ENCODE measurements around the gene SYDE1.
"Not testable (repeated sequence)": the region's sequence is repeated elsewhere in the genome, so short reads cannot be mapped to it uniquely, and the experiment has no call there.

The SYDE1 gene

GRCh38 chr19:15081911-15082310 is 25.3 kb upstream of the SYDE1 start, which contains the start of gene OR1I1:
Gene OR1I1 (plus strand): TSS chr19:15082211. CDS start chr19:15087066, 4,855 bp downstream.
- ChIA-PET POLR2A (no interaction called here), CTCF (interaction anchor here (1.2 to 2.9 kb wide), 2 partner anchors 10 to 19 kb away, joined by 3 to 17 read pairs; no protein-coding TSS in a partner anchor)
- TF ChIP-seq, protein P1, sequence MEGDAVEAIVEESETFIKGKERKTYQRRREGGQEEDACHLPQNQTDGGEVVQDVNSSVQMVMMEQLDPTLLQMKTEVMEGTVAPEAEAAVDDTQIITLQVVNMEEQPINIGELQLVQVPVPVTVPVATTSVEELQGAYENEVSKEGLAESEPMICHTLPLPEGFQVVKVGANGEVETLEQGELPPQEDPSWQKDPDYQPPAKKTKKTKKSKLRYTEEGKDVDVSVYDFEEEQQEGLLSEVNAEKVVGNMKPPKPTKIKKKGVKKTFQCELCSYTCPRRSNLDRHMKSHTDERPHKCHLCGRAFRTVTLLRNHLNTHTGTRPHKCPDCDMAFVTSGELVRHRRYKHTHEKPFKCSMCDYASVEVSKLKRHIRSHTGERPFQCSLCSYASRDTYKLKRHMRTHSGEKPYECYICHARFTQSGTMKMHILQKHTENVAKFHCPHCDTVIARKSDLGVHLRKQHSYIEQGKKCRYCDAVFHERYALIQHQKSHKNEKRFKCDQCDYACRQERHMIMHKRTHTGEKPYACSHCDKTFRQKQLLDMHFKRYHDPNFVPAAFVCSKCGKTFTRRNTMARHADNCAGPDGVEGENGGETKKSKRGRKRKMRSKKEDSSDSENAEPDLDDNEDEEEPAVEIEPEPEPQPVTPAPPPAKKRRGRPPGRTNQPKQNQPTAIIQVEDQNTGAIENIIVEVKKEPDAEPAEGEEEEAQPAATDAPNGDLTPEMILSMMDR (IDR thresholded peaks at IDR 0.05; ENCODE audit: control extremely low read depth, extremely low read depth, low read depth, missing control alignments) = no peak
- DNase-seq (ENCODE audit: extremely low spot score) = no peak

GRCh38 chr19:15087182-15087581 is 20.0 kb upstream of the SYDE1 start:
- CTCF ChIA-PET = interaction anchor here (1.5 to 1.7 kb wide), 2 partner anchors 62 to 468 kb away, joined by 4 to 7 read pairs; no protein-coding TSS in a partner anchor
- TF ChIP-seq, protein P1 (IDR thresholded peaks at IDR 0.05; ENCODE audit: control extremely low read depth, extremely low read depth, low read depth, missing control alignments) = no peak
- POLR2A ChIA-PET = no interaction called here
- no peak for DNase-seq (ENCODE audit: extremely low spot score)

GRCh38 chr19:15091918-15092753 is 15.1 kb upstream of the SYDE1 start:
- TF ChIP-seq, protein P1 (IDR thresholded peaks at IDR 0.05; ENCODE audit: control extremely low read depth, extremely low read depth, low read depth, missing control alignments) = peak; percentile 58
- ChIA-PET POLR2A (interaction anchor here (0.6 to 0.7 kb wide), 2 partner anchors 44 to 353 kb away, joined by 4 to 8 read pairs; no protein-coding TSS in a partner anchor), CTCF (interaction anchor here (0.7 to 4.0 kb wide), 27 partner anchors 10 to 469 kb away, joined by 3 to 47 read pairs (median 4); partner anchors contain the start of genes AKAP8L, OR1I1 and PGLYRP2)
- DNase-seq (ENCODE audit: extremely low spot score) = peak; percentile 55

DNA sequence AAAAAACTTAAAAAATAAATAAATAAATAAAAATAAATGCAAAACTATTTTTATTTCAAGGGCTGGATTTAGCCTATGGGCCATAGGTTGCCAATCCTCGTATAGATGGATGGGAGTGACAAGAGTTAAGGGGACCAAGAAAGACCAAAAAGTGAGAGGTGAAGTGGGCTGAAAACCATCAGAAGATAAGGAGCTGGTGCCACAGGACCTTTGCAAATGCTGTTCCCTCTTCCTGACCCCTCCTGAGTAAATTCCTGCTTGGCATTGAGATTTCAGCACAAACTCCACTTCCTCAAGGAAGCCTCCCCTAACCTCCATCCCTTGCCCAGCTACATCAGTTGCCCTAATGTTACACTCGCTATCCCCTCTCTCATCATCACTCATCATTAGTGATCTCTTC is 14.2 kb upstream of the SYDE1 start:
- no peak for DNase-seq (ENCODE audit: extremely low spot score)
- ChIA-PET POLR2A (no interaction called here), CTCF (interaction anchor here (0.9 to 4.0 kb wide), 18 partner anchors 9 to 467 kb away, joined by 3 to 47 read pairs (median 6); partner anchors contain the start of genes OR1I1 and PGLYRP2)
- TF ChIP-seq, protein P1 (IDR thresholded peaks at IDR 0.05; ENCODE audit: control extremely low read depth, extremely low read depth, low read depth, missing control alignments) = no peak

DNA sequence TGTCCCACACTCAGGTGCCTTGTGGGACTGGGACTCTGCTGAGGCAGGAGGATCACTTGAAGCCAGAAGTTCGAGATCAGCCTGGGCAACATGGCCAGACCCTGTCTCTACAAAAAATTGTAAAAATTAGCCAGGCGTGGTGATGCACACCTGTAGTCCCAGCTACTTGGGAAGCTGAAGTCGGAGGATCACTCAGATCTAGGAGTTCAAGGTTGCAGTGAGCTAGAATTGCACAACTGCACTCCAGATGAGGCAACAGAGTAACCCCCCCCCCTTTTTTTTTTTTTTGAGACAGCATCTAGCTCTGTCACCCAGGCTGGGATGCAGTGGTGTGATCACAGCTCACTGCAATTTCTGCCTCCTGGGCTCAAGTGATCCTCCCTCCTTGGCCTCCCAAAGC is 11.0 kb upstream of the SYDE1 start:
- POLR2A ChIA-PET = no interaction called here
- DNase-seq (ENCODE audit: extremely low spot score) = no peak
- CTCF ChIA-PET = interaction anchor here (1.1 kb wide), 1 partner anchor 12 kb away, joined by 3 read pairs; no protein-coding TSS in a partner anchor
- TF ChIP-seq, protein P1 (IDR thresholded peaks at IDR 0.05; ENCODE audit: control extremely low read depth, extremely low read depth, low read depth, missing control alignments) = no peak

GRCh38 chr19:15097980-15098379 is 9.2 kb upstream of the SYDE1 start:
- POLR2A ChIA-PET; CTCF ChIA-PET; DNase-seq (ENCODE audit: extremely low spot score): not testable (repeated sequence)

DNA sequence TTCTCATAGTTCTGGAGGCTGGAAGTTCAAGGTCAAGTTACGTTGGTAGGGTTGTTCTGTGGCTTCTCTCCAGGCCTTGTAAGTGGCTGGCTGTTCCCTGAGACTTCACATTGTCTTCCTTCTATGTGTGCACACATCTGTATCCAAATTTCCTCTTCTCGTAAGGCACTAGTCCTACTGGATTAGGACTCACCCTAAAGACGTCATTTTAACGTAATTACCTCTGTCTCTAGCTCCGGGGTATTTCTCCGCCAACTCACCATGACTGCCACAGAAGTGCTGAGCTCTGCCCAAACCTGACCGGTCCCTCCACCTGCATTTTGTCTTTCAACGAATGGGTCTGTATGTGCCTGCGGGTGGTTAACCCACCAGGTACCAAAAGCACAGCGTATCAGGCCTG is 8.7 kb upstream of the SYDE1 start:
- POLR2A ChIA-PET = no interaction called here
- DNase-seq (ENCODE audit: extremely low spot score) = no peak
- TF ChIP-seq, protein P1 (IDR thresholded peaks at IDR 0.05; ENCODE audit: control extremely low read depth, extremely low read depth, low read depth, missing control alignments) = no peak
- CTCF ChIA-PET = no interaction called here
